Suprapubic skin (tissue), 4 donors: Measurements from ENCODE around the gene OR3A2. TPM values are rescaled to one million over a fixed set of nuclear protein-coding genes. Genes with fewer than 3 reads are reported as not detected.
"Not testable (repeated sequence)": the region's sequence is repeated elsewhere in the genome, so short reads cannot be mapped to it uniquely, and the experiment has no call there.

Experiments used
- DNase-seq, 2 donors: peaks; one replicate each; pipeline ENCODE4 v3.0.0-alpha.2; 2019; ENCODE audit warnings: low spot score in 2 of 2
- H3K27ac ChIP-seq: fragments of 200-600 bp; sonication (generic); one replicate; pipeline ENCODE4 v1.5.1; 2019
- H3K27me3 ChIP-seq: fragments of 200-600 bp; sonication (generic); one replicate; pipeline ENCODE4 v1.5.1; 2019
- H3K36me3 ChIP-seq: fragments of 200-600 bp; sonication (generic); one replicate; pipeline ENCODE4 v1.5.1; 2019
- H3K4me1 ChIP-seq: fragments of 200-600 bp; sonication (generic); one replicate; pipeline ENCODE4 v1.5.1; 2019
- H3K4me3 ChIP-seq: fragments of 200-600 bp; sonication (generic); one replicate; pipeline ENCODE4 v1.5.1; 2019; ENCODE audit warnings: mild to moderate bottlenecking
- H3K9me3 ChIP-seq: fragments of 200-600 bp; sonication (generic); one replicate; pipeline ENCODE4 v1.5.1; 2019
- EP300 ChIP-seq: sonication (generic); formaldehyde crosslinking; IDR thresholded peaks from one replicate; pipeline ENCODE4 v1.6.1; 2017; ENCODE audit warnings: antibody characterized with exemption
- POLR2A ChIP-seq, 2 donors: fragments of 450-650 bp; IDR thresholded peaks; one replicate each; pipeline ENCODE4 v1.6.1; 2017; ENCODE audit warnings: antibody characterized with exemption in 2 of 2, mild to moderate bottlenecking in 2 of 2, moderate library complexity in 2 of 2
- POLR2AphosphoS5 ChIP-seq, 3 donors: sonication (generic); formaldehyde crosslinking; IDR thresholded peaks; one replicate each; pipeline ENCODE4 v1.6.1; 2017; ENCODE audit warnings: antibody characterized with exemption in 3 of 3
- WGBS: methylation state at CpG from one replicate; pipeline ENCODE4 v1.1.5; 2018; 5-methylcytosine and 5-hydroxymethylcytosine counted together
- total RNA-seq, 4 donors: library from RNA; depleted of rRNA; stranded (reverse); fragments of >200 nt; gene quantifications; one replicate each; pipeline ENCODE4 v1.1.0, GENCODE V29; 2016
- TF ChIP-seq, protein P1 (sequence below), 2 donors: fragments of 200-600 bp in 1 of 2; fragments of 450-650 bp in 1 of 2; sonication (generic) in 1 of 2; IDR thresholded peaks; one replicate each; pipeline ENCODE4 v1.5.1; 2016 to 2019; ENCODE audit warnings: antibody characterized with exemption in 2 of 2, mild to moderate bottlenecking in 1 of 2, moderate library complexity in 1 of 2

The OR3A2 gene
- 1 to 10 TPM in 1 of 4 donors, not detected in 3; 1.4 TPM for total RNA-seq

DNA sequence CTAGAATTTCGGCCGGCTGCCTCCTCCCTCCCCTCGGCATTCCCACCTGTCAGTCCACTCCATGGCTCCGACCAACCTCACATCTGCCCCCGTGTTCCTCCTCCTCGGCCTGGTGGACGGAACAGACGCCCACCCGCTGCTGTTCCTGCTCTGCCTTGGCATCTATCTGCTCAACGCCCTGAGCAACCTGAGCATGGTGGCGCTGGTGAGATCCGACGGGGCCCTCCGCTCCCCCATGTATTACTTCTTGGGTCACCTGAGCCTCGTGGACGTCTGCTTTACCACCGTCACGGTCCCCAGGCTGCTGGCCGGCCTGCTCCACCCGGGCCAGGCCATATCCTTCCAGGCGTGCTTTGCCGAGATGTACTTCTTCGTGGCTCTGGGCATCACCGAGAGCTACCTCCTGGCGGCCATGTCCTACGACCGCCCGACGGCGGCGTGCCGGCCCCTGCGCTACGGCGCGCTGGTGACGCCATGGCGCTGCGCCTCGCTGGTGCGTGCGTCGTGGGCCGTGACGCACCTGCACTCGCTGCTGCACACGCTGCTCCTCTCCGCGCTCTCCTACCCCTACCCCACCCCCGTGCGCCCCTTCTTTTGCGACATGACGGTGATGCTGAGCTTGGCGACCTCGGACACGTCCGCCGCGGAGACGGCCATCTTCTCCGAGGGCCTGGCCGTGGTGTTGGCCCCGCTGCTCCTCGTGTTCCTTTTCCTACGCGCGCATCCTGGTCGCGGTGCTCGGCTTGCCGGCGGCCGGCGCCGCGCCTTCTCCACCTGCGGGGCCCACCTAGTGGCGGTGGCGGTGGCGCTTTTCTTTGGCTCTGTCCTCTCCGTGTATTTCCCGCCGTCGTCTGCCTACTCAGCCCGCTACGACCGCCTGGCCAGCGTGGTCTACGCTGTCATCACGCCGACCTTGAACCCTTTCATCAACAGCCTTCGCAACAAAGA lies at the start of gene OR3A2:
Gene OR3A2, minus strand, starts transcription at position 440 of the 948 bp plus-strand sequence.
- 40% methylated on average over 90 of the region's 92 CpGs for WGBS
- H3K4me3 ChIP-seq: peak within 1 kb of the TSS; percentile 4
- H3K27ac ChIP-seq: no peak within 1 kb of the TSS

GRCh38 chr17:3433741-3434140 lies 47.6 kb upstream of the OR3A2 start, which contains the start of gene OR1E2:
TSS of gene OR1E2 (minus strand) at chr17:3433841. CDS start at chr17:3433841, 0 bp downstream.
- Histone ChIP-seq H3K27me3 (no peaks in the 10 kb centered on the region), H3K9me3 (no peaks in the 10 kb centered on the region), H3K4me3 (no peak within 1 kb of the TSS), H3K4me1 (no peaks in the 10 kb centered on the region), H3K27ac (no peak within 1 kb of the TSS), H3K36me3 (no peaks in the 10 kb centered on the region)
- TF ChIP-seq POLR2AphosphoS5 (IDR thresholded peaks at IDR 0.05) (no peak), EP300 (no peak), POLR2A (IDR thresholded peaks at IDR 0.05) (no peak)
- TF ChIP-seq, protein P1, sequence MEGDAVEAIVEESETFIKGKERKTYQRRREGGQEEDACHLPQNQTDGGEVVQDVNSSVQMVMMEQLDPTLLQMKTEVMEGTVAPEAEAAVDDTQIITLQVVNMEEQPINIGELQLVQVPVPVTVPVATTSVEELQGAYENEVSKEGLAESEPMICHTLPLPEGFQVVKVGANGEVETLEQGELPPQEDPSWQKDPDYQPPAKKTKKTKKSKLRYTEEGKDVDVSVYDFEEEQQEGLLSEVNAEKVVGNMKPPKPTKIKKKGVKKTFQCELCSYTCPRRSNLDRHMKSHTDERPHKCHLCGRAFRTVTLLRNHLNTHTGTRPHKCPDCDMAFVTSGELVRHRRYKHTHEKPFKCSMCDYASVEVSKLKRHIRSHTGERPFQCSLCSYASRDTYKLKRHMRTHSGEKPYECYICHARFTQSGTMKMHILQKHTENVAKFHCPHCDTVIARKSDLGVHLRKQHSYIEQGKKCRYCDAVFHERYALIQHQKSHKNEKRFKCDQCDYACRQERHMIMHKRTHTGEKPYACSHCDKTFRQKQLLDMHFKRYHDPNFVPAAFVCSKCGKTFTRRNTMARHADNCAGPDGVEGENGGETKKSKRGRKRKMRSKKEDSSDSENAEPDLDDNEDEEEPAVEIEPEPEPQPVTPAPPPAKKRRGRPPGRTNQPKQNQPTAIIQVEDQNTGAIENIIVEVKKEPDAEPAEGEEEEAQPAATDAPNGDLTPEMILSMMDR (IDR thresholded peaks at IDR 0.05): no peak
- WGBS: 73% methylated on average over 3 of the region's 3 CpGs
- no peak for DNase-seq

More for the DNA sequence above, at the start of gene OR3A2:
- H3K36me3 ChIP-seq: no peaks in the 10 kb centered on the region
- no peak for TF ChIP-seq POLR2AphosphoS5 (IDR thresholded peaks at IDR 0.05)
- TF ChIP-seq EP300: no peak
- TF ChIP-seq, protein P1 (IDR thresholded peaks at IDR 0.05): no peak
- TF ChIP-seq POLR2A (IDR thresholded peaks at IDR 0.05): no peak
- no peaks in the 10 kb centered on the region for H3K4me1 ChIP-seq
- H3K27me3 ChIP-seq: peaks cover 37% of the 10 kb centered on the region
- H3K9me3 ChIP-seq: no peaks in the 10 kb centered on the region
- DNase-seq: no peak

- H3K4me3 ChIP-seq, H3K27ac ChIP-seq, H3K4me1 ChIP-seq, DNase-seq, H3K36me3 ChIP-seq, H3K9me3 ChIP-seq, H3K27me3 ChIP-seq: not testable (repeated sequence)
- 36% methylated on average over 7 of the region's 7 CpGs for WGBS
These were observed 47.1 kb upstream of the OR3A2 start for GRCh38 chr17:3433215-3433614.

- WGBS: 82% methylated on average over 2 of the region's 2 CpGs
- H3K4me1 ChIP-seq: no peaks in the 10 kb centered on the region
- TF ChIP-seq, protein P1 (IDR thresholded peaks at IDR 0.05): no peak
- TF ChIP-seq POLR2AphosphoS5 (IDR thresholded peaks at IDR 0.05) (no peak), POLR2A (IDR thresholded peaks at IDR 0.05) (no peak), EP300 (no peak)
These were observed 32.1 kb upstream of the OR3A2 start for GRCh38 chr17:3418222-3418621.

DNA sequence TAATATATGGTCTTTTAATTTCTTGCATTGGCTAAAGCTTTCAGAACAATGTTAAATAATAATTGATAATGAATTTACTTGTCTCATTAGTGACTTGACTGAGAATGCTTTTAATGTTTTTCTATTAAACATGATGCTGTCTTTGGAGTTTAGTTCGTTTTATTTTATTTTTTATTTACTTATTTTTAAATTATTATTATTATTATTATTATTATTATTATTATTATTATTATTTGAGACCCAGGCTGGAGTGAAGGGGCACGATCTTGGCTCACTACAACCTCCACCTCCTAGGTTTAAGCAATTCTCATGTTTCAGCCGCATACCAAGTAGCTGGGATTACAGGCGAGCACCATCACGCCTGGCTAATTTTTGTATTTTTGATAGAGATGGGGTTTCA lies 29.5 kb upstream of the OR3A2 start:
- 79% methylated on average over 5 of the region's 5 CpGs for WGBS
- peaks cover 6% of the 10 kb centered on the region for H3K27me3 ChIP-seq
- no peaks in the 10 kb centered on the region for H3K9me3 ChIP-seq
- DNase-seq: no peak
- no peaks in the 10 kb centered on the region for H3K36me3 ChIP-seq
- TF ChIP-seq EP300: no peak
- no peak for TF ChIP-seq POLR2A (IDR thresholded peaks at IDR 0.05)
- TF ChIP-seq POLR2AphosphoS5 (IDR thresholded peaks at IDR 0.05): no peak
- TF ChIP-seq, protein P1 (IDR thresholded peaks at IDR 0.05): no peak
- H3K4me1 ChIP-seq: no peaks in the 10 kb centered on the region
- H3K27ac ChIP-seq: no peak overlapping the region
- no peak overlapping the region for H3K4me3 ChIP-seq

More at GRCh38 chr17:3418222-3418621, 32.1 kb upstream of the OR3A2 start:
- no peaks in the 10 kb centered on the region for H3K36me3 ChIP-seq
- peaks cover 6% of the 10 kb centered on the region for H3K27me3 ChIP-seq
- no peak overlapping the region for H3K27ac ChIP-seq
- H3K9me3 ChIP-seq: no peaks in the 10 kb centered on the region
- H3K4me3 ChIP-seq: no peak overlapping the region
- DNase-seq: no peak

DNA sequence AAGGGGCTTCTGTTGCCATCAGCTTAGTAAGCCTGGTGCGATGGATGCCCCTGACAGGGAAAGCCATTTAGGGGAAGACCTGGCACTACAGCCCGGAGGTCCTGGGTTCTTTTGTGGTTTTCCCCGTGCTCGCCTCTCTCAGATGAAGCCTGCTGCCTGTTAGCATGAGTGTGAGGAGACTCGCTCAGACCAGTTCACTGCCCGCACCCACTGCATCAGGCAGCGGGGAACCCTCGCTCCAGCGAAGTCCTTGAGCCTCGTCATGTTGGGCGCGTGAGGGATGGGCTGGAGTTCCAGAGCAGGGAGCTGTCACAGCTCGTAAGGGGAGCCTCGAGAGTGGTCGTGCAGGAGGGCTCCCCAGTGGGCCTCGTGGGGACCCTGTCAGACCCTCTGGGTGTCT lies 26.1 kb upstream of the OR3A2 start:
- H3K4me1 ChIP-seq, H3K9me3 ChIP-seq, DNase-seq, H3K36me3 ChIP-seq, H3K27ac ChIP-seq, H3K4me3 ChIP-seq, H3K27me3 ChIP-seq: not testable (repeated sequence)
- no CpG with 5 or more reads among the region's 16 CpGs for WGBS
